Calu3 (cell line): ENCODE measurements around the gene SERINC3. TPM values are rescaled to one million over a fixed set of nuclear protein-coding genes. Genes with fewer than 3 reads are reported as not detected.

Experiments used
- BruUV-seq: library from RNA; stranded (reverse); fragments of 400-500 nt; replicated peaks from 2 replicates; lab custom pipeline; 2021; lab: Mats Ljungman, UMichigan
- CTCF ChIA-PET: fragments of 300-600 bp; sonication (Branson Sonifier 250); formaldehyde crosslinking; loops from one replicate; lab custom pipeline; 2022; ENCODE audit warnings: antibody characterized with exemption; lab: Charles Lee
- DNase-seq: peaks from one replicate; pipeline ENCODE4 v3.0.0; 2022
- H3K27ac Mint-ChIP-seq: one replicate; pipeline ENCODE4 v1.8.0; 2022; ENCODE audit warnings: mixed read lengths; ENCODE audit not compliant: unreplicated experiment
- H3K27me3 Mint-ChIP-seq: one replicate; pipeline ENCODE4 v1.8.0; 2022; ENCODE audit warnings: mixed read lengths; ENCODE audit not compliant: unreplicated experiment
- H3K36me3 Mint-ChIP-seq: one replicate; pipeline ENCODE4 v1.8.0; 2022; ENCODE audit warnings: mild to moderate bottlenecking, moderate library complexity, mixed read lengths; ENCODE audit not compliant: insufficient read depth, unreplicated experiment
- H3K4me1 Mint-ChIP-seq: one replicate; pipeline ENCODE4 v1.8.0; 2022; ENCODE audit warnings: mild to moderate bottlenecking, low read depth, mixed read lengths; ENCODE audit not compliant: unreplicated experiment
- H3K4me3 Mint-ChIP-seq: one replicate; pipeline ENCODE4 v1.8.0; 2022; ENCODE audit warnings: mild to moderate bottlenecking, low read depth, moderate library complexity, mixed read lengths; ENCODE audit not compliant: unreplicated experiment
- H3K9me3 Mint-ChIP-seq: one replicate; pipeline ENCODE4 v1.8.0; 2022; ENCODE audit warnings: low read depth, mixed read lengths; ENCODE audit not compliant: unreplicated experiment
- intact Hi-C: fragments of 100-400 bp; cut with micrococcal nuclease; formaldehyde crosslinking; loops from one replicate; pipeline ENCODE4 v1.10.0; 2022; ENCODE audit not compliant: unreplicated experiment
- total RNA-seq: library from RNA; stranded (reverse); gene quantifications from 2 replicates; pipeline ENCODE4 v1.2.3, GENCODE V29; 2022
- TF ChIP-seq, protein P1 (sequence below): fragments of 200-600 bp; IDR thresholded peaks from one replicate; pipeline ENCODE4 v1.8.0; 2022; ENCODE audit warnings: antibody characterized with exemption; ENCODE audit not compliant: unreplicated experiment

SERINC3 gene
- total RNA-seq, 1 experiment from 2014 or later, result 173 TPM

DNA sequence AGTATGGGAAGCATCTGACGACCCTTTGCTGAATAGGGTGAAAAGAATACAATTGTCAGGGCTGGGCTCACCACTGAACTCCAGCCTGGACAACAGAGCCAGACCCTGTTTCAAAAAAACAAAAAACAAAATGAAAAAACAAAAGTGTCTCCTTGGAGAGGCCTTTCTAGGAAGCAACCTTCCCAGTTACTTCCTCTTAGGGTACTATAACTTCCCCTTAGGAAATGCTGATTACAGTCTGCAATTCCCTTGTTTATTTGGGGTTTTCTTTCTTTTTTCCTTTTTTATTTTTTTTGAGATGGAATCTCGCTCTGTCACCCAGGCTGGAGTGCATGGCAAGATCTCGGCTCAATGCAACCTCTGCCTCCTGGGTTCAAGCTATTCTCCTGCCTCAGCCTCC is 66.7 kb downstream of the SERINC3 start:
- Mint-ChIP-seq H3K27me3 (peaks cover 14% of the 10 kb centered on the region), H3K9me3 (no peaks in the 10 kb centered on the region), H3K4me3 (no peak overlapping the region), H3K36me3 (no peaks in the 10 kb centered on the region), H3K4me1 (no peaks in the 10 kb centered on the region), H3K27ac (no peak overlapping the region)
- no TSS peak for BruUV-seq
- CTCF ChIA-PET, result no interaction called here
- intact Hi-C loops, result no loop called here
- TF ChIP-seq, protein P1, sequence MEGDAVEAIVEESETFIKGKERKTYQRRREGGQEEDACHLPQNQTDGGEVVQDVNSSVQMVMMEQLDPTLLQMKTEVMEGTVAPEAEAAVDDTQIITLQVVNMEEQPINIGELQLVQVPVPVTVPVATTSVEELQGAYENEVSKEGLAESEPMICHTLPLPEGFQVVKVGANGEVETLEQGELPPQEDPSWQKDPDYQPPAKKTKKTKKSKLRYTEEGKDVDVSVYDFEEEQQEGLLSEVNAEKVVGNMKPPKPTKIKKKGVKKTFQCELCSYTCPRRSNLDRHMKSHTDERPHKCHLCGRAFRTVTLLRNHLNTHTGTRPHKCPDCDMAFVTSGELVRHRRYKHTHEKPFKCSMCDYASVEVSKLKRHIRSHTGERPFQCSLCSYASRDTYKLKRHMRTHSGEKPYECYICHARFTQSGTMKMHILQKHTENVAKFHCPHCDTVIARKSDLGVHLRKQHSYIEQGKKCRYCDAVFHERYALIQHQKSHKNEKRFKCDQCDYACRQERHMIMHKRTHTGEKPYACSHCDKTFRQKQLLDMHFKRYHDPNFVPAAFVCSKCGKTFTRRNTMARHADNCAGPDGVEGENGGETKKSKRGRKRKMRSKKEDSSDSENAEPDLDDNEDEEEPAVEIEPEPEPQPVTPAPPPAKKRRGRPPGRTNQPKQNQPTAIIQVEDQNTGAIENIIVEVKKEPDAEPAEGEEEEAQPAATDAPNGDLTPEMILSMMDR, result no peak
- DNase-seq, result no peak

DNA sequence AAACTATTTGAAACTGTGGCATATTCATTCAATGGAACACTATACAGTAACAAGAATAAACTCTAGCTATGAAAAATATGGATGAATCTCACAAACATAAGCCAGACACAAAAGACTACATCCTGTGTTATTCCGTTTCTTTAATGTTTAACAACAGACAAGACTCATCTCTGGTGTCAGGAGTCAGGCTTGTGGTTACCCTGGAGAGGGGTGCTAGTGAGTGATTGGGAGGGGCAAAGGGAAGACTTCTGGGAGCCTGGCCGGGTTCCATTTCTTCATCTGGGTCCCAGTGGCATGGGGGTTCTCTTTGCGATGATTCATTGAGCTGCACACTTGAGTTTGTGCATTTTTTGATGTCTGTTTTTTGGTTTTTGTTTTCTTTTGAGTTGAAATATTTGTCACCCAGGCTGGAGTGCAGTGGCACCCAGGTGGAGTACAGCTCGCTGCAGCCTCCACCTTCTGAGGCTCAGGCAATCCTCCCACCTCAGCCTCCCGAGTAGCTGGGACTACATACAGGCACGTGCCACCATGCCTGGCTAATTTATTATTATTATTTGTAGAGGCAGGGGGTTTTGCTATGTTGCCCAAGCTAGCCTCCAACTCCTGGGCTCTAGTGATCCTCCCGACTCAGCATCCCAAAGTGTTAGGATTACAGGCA is 67.4 kb downstream of the SERINC3 start:
- H3K27me3 Mint-ChIP-seq, result peaks cover 14% of the 10 kb centered on the region
- H3K4me3 Mint-ChIP-seq, result no peak overlapping the region
- no peak for DNase-seq
- H3K9me3 Mint-ChIP-seq, result no peaks in the 10 kb centered on the region
- no TSS peak for BruUV-seq
- CTCF ChIA-PET, result interaction anchor here (1.3 kb wide), 1 partner anchor 16 kb away, joined by 3 read pairs; no protein-coding TSS in a partner anchor
- TF ChIP-seq, protein P1, result no peak
- no peaks in the 10 kb centered on the region for H3K4me1 Mint-ChIP-seq
- H3K36me3 Mint-ChIP-seq, result no peaks in the 10 kb centered on the region
- intact Hi-C loops, result no loop called here
- H3K27ac Mint-ChIP-seq, result no peak overlapping the region

DNA sequence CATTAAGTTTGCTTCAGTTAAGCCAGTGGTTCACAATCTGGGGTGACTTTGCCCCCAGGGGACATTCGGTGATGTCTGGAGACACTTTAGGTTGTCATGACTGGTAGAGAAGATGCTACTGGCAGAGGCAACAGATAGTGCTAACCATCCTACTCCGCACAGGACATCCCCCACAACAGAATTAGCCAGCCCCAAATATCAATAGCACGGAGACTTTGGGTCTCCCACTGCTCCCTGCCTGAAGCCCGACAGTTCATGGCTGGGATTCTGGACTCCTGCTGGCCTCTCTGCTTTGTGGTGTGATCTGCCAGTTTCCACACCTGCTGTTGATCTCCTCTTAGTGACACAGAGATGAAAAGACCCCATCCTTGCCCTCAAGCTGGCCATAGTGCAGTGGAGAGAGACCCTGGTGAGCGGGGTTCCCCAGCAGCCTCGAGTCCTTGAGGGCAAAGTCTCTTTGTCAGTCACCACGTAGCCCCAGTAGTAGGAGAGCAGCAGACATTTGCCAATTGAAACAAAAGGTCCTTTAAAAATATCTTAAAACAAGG is 70.9 kb downstream of the SERINC3 start:
- no peaks in the 10 kb centered on the region for H3K36me3 Mint-ChIP-seq
- peaks cover 32% of the 10 kb centered on the region for H3K27me3 Mint-ChIP-seq
- no peak overlapping the region for H3K27ac Mint-ChIP-seq
- no TSS peak for BruUV-seq
- no peaks in the 10 kb centered on the region for H3K9me3 Mint-ChIP-seq
- DNase-seq, result no peak
- H3K4me1 Mint-ChIP-seq, result no peaks in the 10 kb centered on the region
- intact Hi-C loops, result no loop called here
- CTCF ChIA-PET, result no interaction called here
- TF ChIP-seq, protein P1, result no peak
- no peak overlapping the region for H3K4me3 Mint-ChIP-seq

DNA sequence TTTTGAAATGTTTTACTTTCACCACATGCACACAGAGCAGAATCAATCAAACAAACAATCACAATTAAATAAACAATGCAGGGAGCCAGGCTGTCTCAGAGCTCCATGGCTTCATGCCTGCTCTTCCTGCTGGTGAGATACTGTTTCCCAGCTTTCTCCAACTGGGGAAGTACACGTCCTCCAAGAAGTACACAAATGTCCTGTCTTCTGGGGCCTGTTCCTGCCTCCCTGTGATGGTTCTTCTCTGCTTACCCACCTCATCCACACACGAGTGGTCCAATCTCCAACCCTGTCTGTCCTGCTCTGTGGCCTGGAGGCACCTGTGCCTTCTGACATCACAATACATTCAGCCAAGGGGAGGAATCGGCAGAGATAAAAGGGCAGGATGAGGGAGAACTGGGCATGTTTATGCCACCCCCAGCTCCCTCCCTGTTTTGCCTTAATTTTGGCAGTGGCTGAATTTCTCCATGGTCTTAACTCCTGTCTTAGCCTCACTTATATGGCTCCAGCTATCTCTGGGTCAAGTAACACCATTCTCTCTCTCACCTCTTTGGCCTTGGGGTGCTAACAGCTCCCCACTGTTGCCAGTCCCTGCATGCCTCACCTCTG is 71.5 kb downstream of the SERINC3 start:
- CTCF ChIA-PET, result interaction anchor here (0.6 kb wide), 1 partner anchor 20 kb away, joined by 3 read pairs; no protein-coding TSS in a partner anchor
- no peak overlapping the region for H3K4me3 Mint-ChIP-seq

More for the DNA sequence above, 71.5 kb downstream of the SERINC3 start:
- Mint-ChIP-seq H3K27me3 (peaks cover 38% of the 10 kb centered on the region), H3K4me1 (no peaks in the 10 kb centered on the region), H3K36me3 (no peaks in the 10 kb centered on the region), H3K9me3 (no peaks in the 10 kb centered on the region), H3K27ac (no peak overlapping the region)
- intact Hi-C loops, result no loop called here
- no peak for DNase-seq
- BruUV-seq, result no TSS peak
- TF ChIP-seq, protein P1, result no peak
